H9 (cell line): Measurements from ENCODE around the gene FCN2. TPM values are rescaled to one million over a fixed set of nuclear protein-coding genes. Genes with fewer than 3 reads are reported as not detected.

Source experiments
- DNase-seq: peaks from one replicate; pipeline ENCODE4 v3.0.0-alpha.2; 2017
- H2AFZ ChIP-seq: one replicate; pipeline ENCODE4 v1.6.1; 2013; ENCODE audit warnings: mild to moderate bottlenecking, low read length, control low read depth, moderate library complexity
- H2AK5ac ChIP-seq: 2 replicates; pipeline ENCODE4 v1.6.1; 2013; ENCODE audit warnings: low read length, control low read depth, mixed read lengths; ENCODE audit not compliant: insufficient read length
- H2BK120ac ChIP-seq: one replicate; pipeline ENCODE4 v1.6.1; 2013; ENCODE audit warnings: low read depth, mild to moderate bottlenecking, low read length, control low read depth, inconsistent platforms; ENCODE audit not compliant: poor library complexity, severe bottlenecking
- H2BK12ac ChIP-seq: 2 replicates; pipeline ENCODE4 v1.6.1; 2013; ENCODE audit warnings: low read length, control low read depth, mixed read lengths, low read depth; ENCODE audit not compliant: insufficient read length
- H2BK15ac ChIP-seq: 2 replicates; pipeline ENCODE4 v1.6.1; 2013; ENCODE audit warnings: low read depth, low read length, control low read depth
- H2BK20ac ChIP-seq: one replicate; pipeline ENCODE4 v1.6.1; 2013; ENCODE audit warnings: low read depth, mild to moderate bottlenecking, low read length, control low read depth, inconsistent platforms; ENCODE audit not compliant: poor library complexity, severe bottlenecking
- H2BK5ac ChIP-seq: 2 replicates; pipeline ENCODE4 v1.6.1; 2013; ENCODE audit warnings: low read length, control low read depth, mixed read lengths; ENCODE audit not compliant: insufficient read length
- H3K14ac ChIP-seq: 2 replicates; pipeline ENCODE4 v1.6.1; 2013; ENCODE audit warnings: low read length, control low read depth; ENCODE audit not compliant: insufficient read depth
- H3K18ac ChIP-seq: 2 replicates; pipeline ENCODE4 v1.6.1; 2013; ENCODE audit warnings: low read depth, mild to moderate bottlenecking, mixed read lengths, low read length, control low read depth; ENCODE audit not compliant: insufficient read length
- H3K23ac ChIP-seq: 2 replicates; pipeline ENCODE4 v1.6.1; 2013; ENCODE audit warnings: low read length, control low read depth, mixed read lengths, low read depth; ENCODE audit not compliant: insufficient read length
- H3K23me2 ChIP-seq: 2 replicates; pipeline ENCODE4 v1.6.1; 2013; ENCODE audit warnings: low read depth, mild to moderate bottlenecking, mixed read lengths, low read length, control low read depth; ENCODE audit not compliant: insufficient read length, poor library complexity, severe bottlenecking
- H3K27ac ChIP-seq: 2 replicates; pipeline ENCODE4 v1.5.1; 2013; ENCODE audit warnings: low read length, control low read depth, mixed read lengths, low read depth; ENCODE audit not compliant: insufficient read length
- H3K27me3 ChIP-seq: 2 replicates; pipeline ENCODE4 v1.6.1; 2013; ENCODE audit warnings: low read length, control low read depth, inconsistent platforms; ENCODE audit not compliant: insufficient read depth
- H3K4ac ChIP-seq: 2 replicates; pipeline ENCODE4 v1.6.1; 2013; ENCODE audit warnings: low read depth, mild to moderate bottlenecking, control low read depth, inconsistent platforms, low read length, moderate library complexity
- H3K4me1 ChIP-seq: 2 replicates; pipeline ENCODE4 v1.6.1; 2013; ENCODE audit warnings: low read length, control low read depth, inconsistent platforms; ENCODE audit not compliant: insufficient read depth
- H3K4me2 ChIP-seq: 2 replicates; pipeline ENCODE4 v1.6.1; 2013; ENCODE audit warnings: low read length, control low read depth, mixed read lengths; ENCODE audit not compliant: insufficient read length, insufficient read depth
- H3K56ac ChIP-seq: 2 replicates; pipeline ENCODE4 v1.6.1; 2013; ENCODE audit warnings: low read depth, mild to moderate bottlenecking, mixed read lengths, low read length, control low read depth; ENCODE audit not compliant: insufficient read length
- H3K79me1 ChIP-seq: 2 replicates; pipeline ENCODE4 v1.6.1; 2013; ENCODE audit warnings: low read depth, mild to moderate bottlenecking, moderate library complexity, low read length, control low read depth, inconsistent platforms; ENCODE audit not compliant: insufficient read depth, poor library complexity, severe bottlenecking
- H3K79me2 ChIP-seq: 2 replicates; pipeline ENCODE4 v1.6.1; 2013; ENCODE audit warnings: low read length, control low read depth, inconsistent platforms; ENCODE audit not compliant: insufficient read depth
- H3K9ac ChIP-seq: 2 replicates; pipeline ENCODE4 v1.6.1; 2013; ENCODE audit warnings: low read length, control low read depth, mixed read lengths; ENCODE audit not compliant: insufficient read length; ENCODE audit errors: extremely low read depth
- H3K9me3 ChIP-seq: one replicate; pipeline ENCODE4 v1.6.1; 2013; ENCODE audit warnings: low read depth, low read length, inconsistent platforms; ENCODE audit not compliant: control insufficient read depth
- H3T11ph ChIP-seq: one replicate; pipeline ENCODE4 v1.6.1; 2013; ENCODE audit warnings: mild to moderate bottlenecking, low read length, control low read depth, inconsistent platforms
- H4K20me1 ChIP-seq: one replicate; pipeline ENCODE4 v1.6.1; 2013; ENCODE audit not compliant: control insufficient read depth, insufficient read length, insufficient read depth
- H4K5ac ChIP-seq: 2 replicates; pipeline ENCODE4 v1.6.1; 2013; ENCODE audit warnings: low read depth, mild to moderate bottlenecking, mixed read lengths, low read length, control low read depth; ENCODE audit not compliant: insufficient read length
- H4K8ac ChIP-seq: replicated peaks from 2 replicates; pipeline ENCODE4 v1.6.1; 2013; ENCODE audit warnings: low read length, control low read depth, mixed read lengths, low read depth; ENCODE audit not compliant: insufficient read length
- H4K91ac ChIP-seq: 2 replicates; pipeline ENCODE4 v1.6.1; 2013; ENCODE audit warnings: low read depth, mild to moderate bottlenecking, moderate library complexity, mixed read lengths, low read length, control low read depth; ENCODE audit not compliant: insufficient read length
- H3K27ac Mint-ChIP-seq, 3 experiments: 2 replicates in 2 of 3; 3 replicates in 1 of 3; pipeline ENCODE4 v1.8.0; 2020 to 2021; ENCODE audit warnings: mixed read lengths in 3 of 3, mild to moderate bottlenecking in 1 of 3, moderate library complexity in 1 of 3
- H3K27me3 Mint-ChIP-seq: 2 replicates; pipeline ENCODE4 v1.8.0; 2021; ENCODE audit warnings: low read depth, mild to moderate bottlenecking, moderate library complexity, mixed read lengths
- H3K36me3 Mint-ChIP-seq, 3 experiments: 2 replicates in 2 of 3; 3 replicates in 1 of 3; pipeline ENCODE4 v1.8.0; 2020 to 2021; ENCODE audit warnings: low read depth in 3 of 3, mixed read lengths in 3 of 3; ENCODE audit not compliant: insufficient read depth in 1 of 3
- H3K4me1 Mint-ChIP-seq, 2 experiments: 2 replicates each; pipeline ENCODE4 v1.8.0; 2020; ENCODE audit warnings: mixed read lengths in 2 of 2
- H3K4me3 Mint-ChIP-seq, 2 experiments: 2 replicates in 1 of 2; 3 replicates in 1 of 2; pipeline ENCODE4 v1.8.0; 2020 to 2021; ENCODE audit warnings: mild to moderate bottlenecking in 2 of 2, mixed read lengths in 2 of 2, moderate library complexity in 1 of 2
- H3K9me3 Mint-ChIP-seq, 2 experiments: 2 replicates in 1 of 2; 3 replicates in 1 of 2; pipeline ENCODE4 v1.8.0; 2020; ENCODE audit warnings: mild to moderate bottlenecking in 2 of 2, mixed read lengths in 2 of 2, moderate library complexity in 1 of 2
- CTCF ChIP-seq: fragments of 200-600 bp; sonication (generic); conservative IDR thresholded peaks from 3 replicates; pipeline ENCODE4 v1.8.0; 2021; ENCODE audit warnings: antibody characterized with exemption, mild to moderate bottlenecking
- WGBS: extraction: QIAGEN DNeasy Blood & Tissue Kit; methylation state at CpG from one replicate; pipeline ENCODE4 v1.1.7; 2013; ENCODE audit warnings: missing lambda C conversion rate, low lambda C conversion rate, mixed read lengths; ENCODE audit not compliant: insufficient read length; ENCODE audit errors: extremely low coverage; 5-methylcytosine and 5-hydroxymethylcytosine counted together
- total RNA-seq: library from RNA; stranded (reverse); gene quantifications from 2 replicates; pipeline ENCODE4 v1.2.1, GENCODE V29; 2021

The FCN2 gene
- total RNA-seq, 1 experiment from 2014 or later, result not detected

GRCh38 chr9:134887219-134887618 lies 6.6 kb downstream of the FCN2 start:
- Mint-ChIP-seq H3K4me1 (peaks cover 0 to 4% of the 10 kb centered on the region in 2 experiments; a peak in 2 of 4 replicates), H3K27ac (no peak overlapping the region), H3K27me3 (no peaks in the 10 kb centered on the region; the same call in none of the 2 replicates), H3K36me3 (no peaks in the 10 kb centered on the region), H3K9me3 (no peaks in the 10 kb centered on the region), H3K4me3 (no peak overlapping the region)
- H2AK5ac ChIP-seq, result no peak overlapping the region
- no peak overlapping the region for H2BK5ac ChIP-seq
- no peak overlapping the region for H3K18ac ChIP-seq
- WGBS, result no CpG with 5 or more reads among the region's 10 CpGs
- no peak overlapping the region for H2AFZ ChIP-seq
- H2BK15ac ChIP-seq, result no peak overlapping the region
- no peaks in the 10 kb centered on the region for H3K23me2 ChIP-seq
- H3K14ac ChIP-seq, result no peak overlapping the region
- H3K56ac ChIP-seq, result no peak overlapping the region
- H3K4me2 ChIP-seq, result no peak overlapping the region
- H3K4ac ChIP-seq, result no peak overlapping the region
- no peak overlapping the region for H2BK12ac ChIP-seq
- H4K5ac ChIP-seq, result no peak overlapping the region
- H3K4me1 ChIP-seq, result no peaks in the 10 kb centered on the region
- no peaks in the 10 kb centered on the region for H4K20me1 ChIP-seq
- H3K79me1 ChIP-seq, result no peaks in the 10 kb centered on the region
- TF ChIP-seq CTCF, result no peak
- DNase-seq, result no peak
- no peak overlapping the region for H4K8ac ChIP-seq
- H3K27me3 ChIP-seq, result no peaks in the 10 kb centered on the region
- no peak overlapping the region for H3K23ac ChIP-seq
- no peaks in the 10 kb centered on the region for H3K9me3 ChIP-seq
- no peak overlapping the region for H4K91ac ChIP-seq
- no peak overlapping the region for H3K27ac ChIP-seq
- no peaks in the 10 kb centered on the region for H3K79me2 ChIP-seq
- H3K9ac ChIP-seq, result no peak overlapping the region
- no peak overlapping the region for H2BK120ac ChIP-seq
- no peak overlapping the region for H2BK20ac ChIP-seq
- H3T11ph ChIP-seq, result no peak overlapping the region
